MM.1S (cell line): ENCODE results near the gene CNTFR.

Source experiments
- DNase-seq: peaks from one replicate; pipeline ENCODE4 v3.0.0-alpha.2; 2015
- H2AFZ ChIP-seq: fragments of 300-600 bp; sonication (generic); 2 replicates; pipeline ENCODE4 v1.6.0; 2016; ENCODE audit warnings: antibody characterized with exemption, low read length
- H3F3A ChIP-seq: fragments of 300-600 bp; sonication (generic); 2 replicates; pipeline ENCODE4 v1.6.1; 2016; ENCODE audit warnings: mild to moderate bottlenecking, antibody characterized with exemption, low read length, moderate library complexity, mixed read lengths; ENCODE audit not compliant: insufficient read depth
- H3K27ac ChIP-seq: fragments of 300-600 bp; sonication (generic); 2 replicates; pipeline ENCODE4 v1.5.1; 2016; ENCODE audit warnings: mild to moderate bottlenecking, low read length
- H3K27me3 ChIP-seq: fragments of 300-600 bp; sonication (generic); replicated peaks from 2 replicates; pipeline ENCODE4 v1.6.0; 2016; ENCODE audit warnings: low read length; ENCODE audit not compliant: insufficient read depth
- H3K36me3 ChIP-seq: fragments of 300-600 bp; sonication (generic); replicated peaks from 2 replicates; pipeline ENCODE4 v1.6.1; 2016; ENCODE audit warnings: mild to moderate bottlenecking, low read length, mixed read lengths; ENCODE audit not compliant: insufficient read depth
- H3K4me1 ChIP-seq: fragments of 300-600 bp; sonication (generic); 2 replicates; pipeline ENCODE4 v1.6.1; 2016; ENCODE audit warnings: low read length, mixed read lengths
- H3K4me2 ChIP-seq: fragments of 300-600 bp; sonication (generic); 2 replicates; pipeline ENCODE4 v1.6.0; 2016; ENCODE audit warnings: low read depth, low read length
- H3K4me3 ChIP-seq: fragments of 300-600 bp; sonication (generic); 2 replicates; pipeline ENCODE4 v1.5.1; 2016; ENCODE audit warnings: low read length, mixed read lengths
- H3K79me2 ChIP-seq: fragments of 300-600 bp; sonication (generic); 2 replicates; pipeline ENCODE4 v1.6.1; 2016; ENCODE audit warnings: mixed run types, low read length, mixed read lengths
- H3K9ac ChIP-seq: fragments of 300-600 bp; sonication (generic); 2 replicates; pipeline ENCODE4 v1.6.1; 2016; ENCODE audit warnings: low read length, mixed read lengths
- H3K9me2 ChIP-seq: fragments of 300-600 bp; sonication (generic); replicated peaks from 2 replicates; pipeline ENCODE4 v1.6.1; 2016; ENCODE audit warnings: mild to moderate bottlenecking, low read length, mixed read lengths; ENCODE audit not compliant: insufficient read depth
- H3K9me3 ChIP-seq: fragments of 300-600 bp; sonication (generic); replicated peaks from 2 replicates; pipeline ENCODE4 v1.6.1; 2016; ENCODE audit warnings: mild to moderate bottlenecking, low read length, mixed read lengths; ENCODE audit not compliant: insufficient read depth
- H4K20me1 ChIP-seq: fragments of 300-600 bp; sonication (generic); 2 replicates; pipeline ENCODE4 v1.6.1; 2016; ENCODE audit warnings: mild to moderate bottlenecking, low read length, moderate library complexity, mixed read lengths; ENCODE audit not compliant: insufficient read depth
- EZH2 ChIP-seq: fragments of 300-600 bp; sonication (generic); optimal IDR thresholded peaks from 2 replicates; pipeline ENCODE3; 2017; ENCODE audit warnings: low read depth, mild to moderate bottlenecking, antibody characterized with exemption, low read length, mixed read lengths
- EZH2phosphoT487 ChIP-seq: fragments of 300-600 bp; sonication (generic); IDR thresholded peaks from 2 replicates; pipeline ENCODE4 v1.6.1; 2018; ENCODE audit warnings: antibody characterized with exemption, low read length
- TF ChIP-seq, protein P1 (sequence below): fragments of 300-600 bp; sonication (generic); IDR thresholded peaks from 2 replicates; pipeline ENCODE4 v1.5.1; 2016; ENCODE audit warnings: antibody characterized with exemption, low read length, mixed read lengths

CNTFR gene

DNA sequence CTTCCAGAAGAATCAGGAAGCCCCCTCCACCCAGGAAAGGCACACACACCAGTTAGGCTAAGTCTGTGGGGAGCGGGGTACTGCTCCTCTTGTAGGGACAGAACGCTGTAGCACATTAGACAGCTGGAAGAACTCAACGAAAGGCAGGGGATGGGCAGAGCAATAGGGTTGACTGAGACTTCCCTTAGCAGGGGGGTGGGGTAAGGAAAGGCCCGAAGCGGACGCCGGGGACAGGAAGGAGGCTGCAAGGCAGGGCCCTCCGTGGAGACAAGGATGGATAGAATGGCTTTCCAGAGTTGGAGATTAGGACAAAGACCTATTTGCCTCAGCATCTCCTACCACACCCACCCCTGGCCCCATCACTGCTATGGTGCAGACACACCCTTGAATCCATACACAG, 14.3 kb downstream of the CNTFR start:
- DNase-seq: no peak
- H4K20me1 ChIP-seq: no peaks in the 10 kb centered on the region
- H3K9ac ChIP-seq: no peak overlapping the region
- H3K27me3 ChIP-seq: peaks cover 87% of the 10 kb centered on the region
- H3F3A ChIP-seq: no peaks in the 10 kb centered on the region
- H3K4me2 ChIP-seq: no peak overlapping the region
- no peaks in the 10 kb centered on the region for H3K9me2 ChIP-seq
- H3K4me1 ChIP-seq: no peaks in the 10 kb centered on the region
- H2AFZ ChIP-seq: no peak overlapping the region
- H3K36me3 ChIP-seq: no peaks in the 10 kb centered on the region
- H3K4me3 ChIP-seq: no peak overlapping the region
- TF ChIP-seq EZH2phosphoT487 (no peak), EZH2 (no peak)
- TF ChIP-seq, protein P1, sequence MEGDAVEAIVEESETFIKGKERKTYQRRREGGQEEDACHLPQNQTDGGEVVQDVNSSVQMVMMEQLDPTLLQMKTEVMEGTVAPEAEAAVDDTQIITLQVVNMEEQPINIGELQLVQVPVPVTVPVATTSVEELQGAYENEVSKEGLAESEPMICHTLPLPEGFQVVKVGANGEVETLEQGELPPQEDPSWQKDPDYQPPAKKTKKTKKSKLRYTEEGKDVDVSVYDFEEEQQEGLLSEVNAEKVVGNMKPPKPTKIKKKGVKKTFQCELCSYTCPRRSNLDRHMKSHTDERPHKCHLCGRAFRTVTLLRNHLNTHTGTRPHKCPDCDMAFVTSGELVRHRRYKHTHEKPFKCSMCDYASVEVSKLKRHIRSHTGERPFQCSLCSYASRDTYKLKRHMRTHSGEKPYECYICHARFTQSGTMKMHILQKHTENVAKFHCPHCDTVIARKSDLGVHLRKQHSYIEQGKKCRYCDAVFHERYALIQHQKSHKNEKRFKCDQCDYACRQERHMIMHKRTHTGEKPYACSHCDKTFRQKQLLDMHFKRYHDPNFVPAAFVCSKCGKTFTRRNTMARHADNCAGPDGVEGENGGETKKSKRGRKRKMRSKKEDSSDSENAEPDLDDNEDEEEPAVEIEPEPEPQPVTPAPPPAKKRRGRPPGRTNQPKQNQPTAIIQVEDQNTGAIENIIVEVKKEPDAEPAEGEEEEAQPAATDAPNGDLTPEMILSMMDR: no peak
- H3K79me2 ChIP-seq: no peaks in the 10 kb centered on the region
- H3K27ac ChIP-seq: no peak overlapping the region
- no peaks in the 10 kb centered on the region for H3K9me3 ChIP-seq

- Histone ChIP-seq H3K79me2 (no peaks in the 10 kb centered on the region), H4K20me1 (no peaks in the 10 kb centered on the region), H2AFZ (no peak overlapping the region), H3K9me2 (no peaks in the 10 kb centered on the region), H3F3A (no peaks in the 10 kb centered on the region), H3K4me3 (no peak overlapping the region), H3K4me1 (no peaks in the 10 kb centered on the region), H3K9ac (no peak overlapping the region), H3K27ac (no peak overlapping the region), H3K27me3 (peaks cover 87% of the 10 kb centered on the region), H3K4me2 (no peak overlapping the region), H3K9me3 (no peaks in the 10 kb centered on the region), H3K36me3 (no peaks in the 10 kb centered on the region)
- no peak for DNase-seq
- TF ChIP-seq, protein P1: no peak
- TF ChIP-seq EZH2 (no peak), EZH2phosphoT487 (no peak)
These were observed 15.0 kb downstream of the CNTFR start for GRCh38 chr9:34574571-34574970.

DNA sequence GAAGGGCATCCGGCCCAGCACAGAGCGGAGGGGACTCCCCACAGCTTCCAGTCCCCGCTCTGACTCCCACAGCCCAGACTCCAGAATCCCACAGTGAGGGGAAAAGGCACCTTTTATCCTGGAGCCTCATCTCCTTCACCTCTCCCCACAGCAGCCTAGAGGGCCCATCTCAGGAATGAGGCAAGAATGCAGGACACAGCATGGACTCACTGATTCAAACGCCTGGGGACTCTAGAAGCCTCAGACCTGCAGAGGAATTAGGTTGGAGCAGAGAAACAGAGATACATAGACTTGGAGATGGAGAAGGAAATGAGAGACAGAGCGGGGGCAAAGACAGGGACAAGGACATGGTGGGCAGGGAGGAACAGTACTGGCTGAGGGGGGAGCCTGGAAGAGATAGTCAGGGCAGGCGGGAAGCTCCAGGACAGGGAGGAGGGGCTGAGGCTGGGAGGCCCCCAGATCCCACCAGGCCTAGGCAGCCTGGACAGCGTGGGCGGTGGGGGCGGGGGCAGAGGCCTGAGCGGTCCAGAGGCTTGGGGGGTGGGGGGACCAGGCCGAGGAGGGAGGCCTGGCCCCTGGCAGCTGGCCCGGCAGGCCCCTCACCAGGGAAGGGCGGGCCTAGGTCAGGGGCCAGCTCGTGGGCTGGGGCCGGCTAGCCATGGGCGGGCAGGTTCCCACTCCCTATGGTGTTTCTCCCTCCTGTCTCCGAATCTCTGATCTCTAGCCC, 15.8 kb downstream of the CNTFR start:
- Histone ChIP-seq H3K4me2 (no peak overlapping the region), H3K9ac (no peak overlapping the region), H3K9me2 (no peaks in the 10 kb centered on the region), H3K79me2 (no peaks in the 10 kb centered on the region), H3F3A (no peaks in the 10 kb centered on the region), H3K36me3 (no peaks in the 10 kb centered on the region), H2AFZ (no peak overlapping the region), H3K9me3 (no peaks in the 10 kb centered on the region), H3K27me3 (peaks cover 87% of the 10 kb centered on the region), H3K4me1 (no peaks in the 10 kb centered on the region), H3K4me3 (no peak overlapping the region), H3K27ac (no peak overlapping the region), H4K20me1 (no peaks in the 10 kb centered on the region)
- TF ChIP-seq EZH2phosphoT487 (no peak), EZH2 (no peak)
- TF ChIP-seq, protein P1: no peak
- no peak for DNase-seq
